Measurements from ENCODE around the gene PCSK1N.

The PCSK1N gene

DNA sequence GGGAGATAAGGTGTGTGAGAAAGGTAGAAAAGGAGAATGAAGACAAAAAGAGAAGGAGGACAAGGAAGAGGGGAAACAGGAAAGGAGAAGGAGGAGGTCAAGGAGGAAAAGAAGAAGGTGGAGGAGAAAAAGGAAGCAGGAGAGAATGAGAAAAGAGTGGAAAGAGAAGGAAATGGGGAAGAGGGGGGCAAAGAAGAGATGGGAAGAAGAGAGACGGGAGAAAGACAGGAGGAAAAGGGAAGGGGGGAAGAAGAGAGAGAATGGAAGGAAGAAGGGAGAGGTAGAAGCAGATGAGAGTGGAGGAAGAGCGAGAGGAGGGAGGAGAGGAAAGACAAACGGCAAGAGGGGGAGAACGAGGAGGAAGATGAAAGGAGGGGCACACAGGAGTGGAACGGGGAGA is 44.9 kb downstream of the PCSK1N start:
- no peak for DNase-seq (ENCODE audit: low read depth)
- no peak overlapping the region for H3K4me3 ChIP-seq (ENCODE audit: control insufficient read depth, low read depth, low read length)
- TF ChIP-seq, protein P1, sequence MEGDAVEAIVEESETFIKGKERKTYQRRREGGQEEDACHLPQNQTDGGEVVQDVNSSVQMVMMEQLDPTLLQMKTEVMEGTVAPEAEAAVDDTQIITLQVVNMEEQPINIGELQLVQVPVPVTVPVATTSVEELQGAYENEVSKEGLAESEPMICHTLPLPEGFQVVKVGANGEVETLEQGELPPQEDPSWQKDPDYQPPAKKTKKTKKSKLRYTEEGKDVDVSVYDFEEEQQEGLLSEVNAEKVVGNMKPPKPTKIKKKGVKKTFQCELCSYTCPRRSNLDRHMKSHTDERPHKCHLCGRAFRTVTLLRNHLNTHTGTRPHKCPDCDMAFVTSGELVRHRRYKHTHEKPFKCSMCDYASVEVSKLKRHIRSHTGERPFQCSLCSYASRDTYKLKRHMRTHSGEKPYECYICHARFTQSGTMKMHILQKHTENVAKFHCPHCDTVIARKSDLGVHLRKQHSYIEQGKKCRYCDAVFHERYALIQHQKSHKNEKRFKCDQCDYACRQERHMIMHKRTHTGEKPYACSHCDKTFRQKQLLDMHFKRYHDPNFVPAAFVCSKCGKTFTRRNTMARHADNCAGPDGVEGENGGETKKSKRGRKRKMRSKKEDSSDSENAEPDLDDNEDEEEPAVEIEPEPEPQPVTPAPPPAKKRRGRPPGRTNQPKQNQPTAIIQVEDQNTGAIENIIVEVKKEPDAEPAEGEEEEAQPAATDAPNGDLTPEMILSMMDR (IDR thresholded peaks at IDR 0.05; ENCODE audit: control insufficient read depth, insufficient read depth, low read depth, low read length, missing control alignments): no peak

DNA sequence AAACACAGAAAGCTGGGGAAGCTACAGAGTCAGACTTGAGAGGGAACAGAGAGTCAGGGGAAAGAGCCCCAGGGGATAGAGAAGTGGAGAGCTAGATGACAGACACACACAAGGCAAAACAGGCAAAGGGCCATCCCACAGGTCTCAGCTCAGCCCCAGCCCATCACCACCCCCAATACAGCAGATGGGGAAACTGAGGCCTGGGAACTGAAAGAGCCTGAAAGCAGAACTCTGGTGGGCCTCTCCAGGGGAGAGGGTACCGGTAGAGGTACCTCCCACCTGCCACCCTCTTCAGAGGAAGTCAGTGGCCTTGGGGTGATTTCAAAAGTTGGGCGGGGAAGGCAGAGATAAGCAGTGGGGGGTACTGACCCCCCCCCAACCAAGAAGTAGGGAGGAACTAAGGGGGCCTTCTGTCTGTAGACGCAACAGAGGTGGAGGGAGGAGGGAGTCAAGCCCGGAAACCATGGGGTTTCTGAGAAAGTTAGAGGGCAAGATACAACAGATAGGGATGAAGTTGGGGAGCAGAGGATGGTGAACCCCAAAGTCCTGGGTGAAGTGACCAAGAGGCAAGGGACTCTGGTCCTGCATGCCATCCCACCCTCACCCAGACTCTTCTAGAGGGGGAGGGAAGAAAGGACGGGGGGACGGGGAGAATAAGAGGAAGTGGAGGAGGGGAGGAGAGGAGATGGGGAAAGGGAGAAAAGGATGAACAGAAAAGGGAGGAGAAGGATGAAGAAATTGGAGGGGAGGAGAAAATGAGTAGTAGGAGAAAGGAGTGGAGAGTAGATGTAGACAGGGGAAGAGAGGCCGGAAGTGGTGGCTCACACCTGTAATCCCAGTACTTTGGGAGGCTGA is 45.8 kb downstream of the PCSK1N start:
- no peak overlapping the region for H3K4me3 ChIP-seq (ENCODE audit: control insufficient read depth, low read depth, low read length)
- TF ChIP-seq, protein P1 (IDR thresholded peaks at IDR 0.05; ENCODE audit: control insufficient read depth, insufficient read depth, low read depth, low read length, missing control alignments): no peak
- DNase-seq (ENCODE audit: low read depth): no peak

DNA sequence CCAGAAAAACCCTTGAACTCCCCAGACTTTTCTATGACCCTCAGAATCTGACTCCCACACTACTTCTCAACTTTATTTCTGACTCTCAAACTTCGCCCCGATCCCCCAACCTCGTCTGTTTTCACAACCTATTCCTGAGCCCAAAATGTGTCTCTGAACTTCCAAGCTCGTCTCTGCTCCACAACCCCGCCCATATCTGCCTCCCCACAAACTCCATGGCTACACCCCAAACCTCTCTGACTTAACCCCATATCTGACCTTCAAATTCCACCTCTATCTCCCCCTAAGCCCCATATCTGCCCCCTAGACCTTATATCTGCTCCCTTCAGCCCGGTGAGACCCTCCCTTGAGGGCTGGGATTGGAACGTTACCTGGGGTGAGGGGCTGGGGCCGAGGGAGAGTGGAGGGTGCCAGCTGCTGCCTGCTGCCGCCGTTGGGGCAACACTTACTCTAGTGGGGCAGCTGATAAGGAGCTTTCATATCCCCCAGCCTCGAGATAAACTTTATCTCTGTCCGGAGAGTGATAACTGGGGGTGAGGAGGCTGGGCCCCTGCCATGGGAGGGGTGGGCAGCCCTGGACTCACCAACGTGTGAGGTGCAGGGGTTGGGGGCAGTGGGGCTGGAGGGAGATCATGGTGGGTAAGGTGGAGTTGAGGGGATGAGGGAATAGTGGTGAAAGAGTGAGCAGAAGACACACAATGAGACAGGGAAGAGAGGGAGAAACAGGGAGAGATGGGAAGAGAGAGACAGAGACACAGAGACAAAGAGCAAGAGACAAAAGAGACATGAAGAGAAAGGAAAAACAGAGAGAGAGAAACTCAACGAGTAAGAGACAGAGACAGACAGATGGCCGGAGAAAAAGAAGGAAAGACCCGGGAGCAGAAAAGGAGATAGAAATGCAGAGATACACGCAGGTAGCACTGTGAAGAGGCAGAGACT is 47.6 kb downstream of the PCSK1N start:
- DNase-seq (ENCODE audit: low read depth): no peak
- no peak overlapping the region for H3K4me3 ChIP-seq (ENCODE audit: control insufficient read depth, low read depth, low read length)
- TF ChIP-seq, protein P1 (IDR thresholded peaks at IDR 0.05; ENCODE audit: control insufficient read depth, insufficient read depth, low read depth, low read length, missing control alignments): no peak

DNA sequence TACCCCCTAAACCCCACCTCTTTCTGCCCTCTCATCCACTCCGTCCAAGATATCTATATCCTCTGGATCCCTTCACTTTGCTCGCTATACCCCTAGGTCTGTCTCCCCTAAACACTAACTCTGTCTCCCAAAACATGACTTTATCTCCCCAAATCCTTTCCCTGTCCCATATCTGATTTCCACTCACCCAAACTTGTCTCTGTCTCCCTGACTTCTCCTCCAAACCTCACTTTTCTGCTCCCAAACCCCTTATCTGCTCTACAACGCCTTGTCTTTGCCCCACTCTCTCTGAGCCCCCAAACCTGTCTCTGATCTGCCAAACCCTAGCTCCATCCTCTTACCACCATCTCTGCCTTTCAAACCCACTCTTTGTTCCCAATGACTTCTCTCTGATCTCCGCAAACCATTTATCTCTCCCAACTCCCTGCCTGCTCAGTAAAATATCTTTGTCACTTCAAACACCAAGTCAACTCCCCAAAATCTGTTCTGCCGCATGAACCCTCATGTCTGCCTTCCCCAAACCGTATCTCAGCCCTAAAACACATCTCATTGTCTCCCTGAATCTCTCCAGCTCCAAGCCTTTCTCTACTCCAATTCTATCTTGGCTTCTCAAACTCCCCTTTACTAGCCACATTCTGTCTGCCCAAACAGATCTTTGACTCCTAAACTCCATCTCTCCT is 48.4 kb downstream of the PCSK1N start:
- TF ChIP-seq, protein P1 (IDR thresholded peaks at IDR 0.05; ENCODE audit: control insufficient read depth, insufficient read depth, low read depth, low read length, missing control alignments): no peak
- no peak for DNase-seq (ENCODE audit: low read depth)

DNA sequence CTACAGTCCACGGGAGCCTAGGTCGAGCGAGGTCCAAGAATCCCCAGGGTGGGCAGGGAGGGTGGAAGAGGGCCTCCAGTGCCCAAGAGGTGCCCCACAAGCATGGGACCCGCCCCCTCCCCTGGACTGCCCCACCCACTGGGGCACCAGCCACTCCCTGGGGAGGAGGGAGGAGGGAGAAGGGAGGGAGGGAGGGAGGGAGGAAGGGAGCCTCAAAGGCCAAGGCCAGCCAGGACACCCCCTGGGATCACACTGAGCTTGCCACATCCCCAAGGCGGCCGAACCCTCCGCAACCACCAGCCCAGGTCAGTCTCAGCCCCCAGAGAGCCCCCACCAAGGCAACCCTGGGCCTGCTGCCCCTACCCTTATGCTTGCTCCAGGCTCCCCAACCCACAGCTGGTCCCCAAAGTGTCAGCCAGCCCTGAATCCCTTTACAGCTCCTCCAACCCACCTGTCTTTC is 49.0 kb downstream of the PCSK1N start, which contains the start of gene GATA1:
Gene GATA1 (plus strand): TSS at position 250 of the 460 bp plus-strand sequence. CDS start 4,520 bp downstream, outside the sequence.
- no peak within 1 kb of the TSS for H3K4me3 ChIP-seq (ENCODE audit: control insufficient read depth, low read depth, low read length)
- DNase-seq (ENCODE audit: low read depth): no peak
- TF ChIP-seq, protein P1 (IDR thresholded peaks at IDR 0.05; ENCODE audit: control insufficient read depth, insufficient read depth, low read depth, low read length, missing control alignments): no peak

More for the DNA sequence above, 48.4 kb downstream of the PCSK1N start:
- H3K4me3 ChIP-seq (ENCODE audit: control insufficient read depth, low read depth, low read length): no peak overlapping the region

Data from AG09309 (cell line).